ENCODE measurements around the gene OR2D3. TPM values are rescaled to one million over a fixed set of nuclear protein-coding genes. Genes with fewer than 3 reads are reported as not detected.

OR2D3 gene
- total and polyA plus RNA-seq, 9 of the 15 experiments (the other 6 are each of a cell fraction or from before 2014, with no cell fraction given) = 0.42 TPM; not detected in 8

- TF ChIP-seq ETV5 (CRISPR knock-in tag; IDR thresholded peaks at IDR 0.05; ENCODE audit: low read depth) (peak; percentile 77), ARID2 (IDR thresholded peaks at IDR 0.05) (no peak), PCBP2 (IDR thresholded peaks at IDR 0.05; ENCODE audit: low read depth, low read length, poor library complexity, severe bottlenecking) (no peak), RBM39 (optimal IDR thresholded peaks at IDR 0.05; ENCODE audit: low read depth, low read length) (no peak), ZBED1 (IDR thresholded peaks at IDR 0.05) (no peak), FOXK2 (conservative IDR thresholded peaks at IDR 0.05 in 1 of 2, IDR thresholded peaks at IDR 0.05 in 1 of 2; ENCODE audit: low read depth in 2 of 2) (no peak), RBFOX2 (IDR thresholded peaks at IDR 0.05; ENCODE audit: low read depth, low read length) (peak; percentile 92), TAF9B (IDR thresholded peaks at IDR 0.05; ENCODE audit: partially characterized antibody) (peak; percentile 47), OTX1 (CRISPR knock-in tag; IDR thresholded peaks at IDR 0.05) (no peak), MYNN (IDR thresholded peaks at IDR 0.05) (no peak), MYNN (CRISPR knock-in tag; IDR thresholded peaks at IDR 0.05) (no peak), BRD9 (IDR thresholded peaks at IDR 0.05; ENCODE audit: low read depth, partially characterized antibody) (no peak), RFX5 (IDR thresholded peaks at IDR 0.05; ENCODE audit: low read depth, low read length) (no peak), ZNF3 (CRISPR knock-in tag; IDR thresholded peaks at IDR 0.05) (no peak), PBX2 (CRISPR knock-in tag; IDR thresholded peaks at IDR 0.05; ENCODE audit: low read depth) (no peak), PBX2 (tag; conservative IDR thresholded peaks at IDR 0.05; ENCODE audit: low read depth) (no peak)
- TF ChIP-seq, protein P1, sequence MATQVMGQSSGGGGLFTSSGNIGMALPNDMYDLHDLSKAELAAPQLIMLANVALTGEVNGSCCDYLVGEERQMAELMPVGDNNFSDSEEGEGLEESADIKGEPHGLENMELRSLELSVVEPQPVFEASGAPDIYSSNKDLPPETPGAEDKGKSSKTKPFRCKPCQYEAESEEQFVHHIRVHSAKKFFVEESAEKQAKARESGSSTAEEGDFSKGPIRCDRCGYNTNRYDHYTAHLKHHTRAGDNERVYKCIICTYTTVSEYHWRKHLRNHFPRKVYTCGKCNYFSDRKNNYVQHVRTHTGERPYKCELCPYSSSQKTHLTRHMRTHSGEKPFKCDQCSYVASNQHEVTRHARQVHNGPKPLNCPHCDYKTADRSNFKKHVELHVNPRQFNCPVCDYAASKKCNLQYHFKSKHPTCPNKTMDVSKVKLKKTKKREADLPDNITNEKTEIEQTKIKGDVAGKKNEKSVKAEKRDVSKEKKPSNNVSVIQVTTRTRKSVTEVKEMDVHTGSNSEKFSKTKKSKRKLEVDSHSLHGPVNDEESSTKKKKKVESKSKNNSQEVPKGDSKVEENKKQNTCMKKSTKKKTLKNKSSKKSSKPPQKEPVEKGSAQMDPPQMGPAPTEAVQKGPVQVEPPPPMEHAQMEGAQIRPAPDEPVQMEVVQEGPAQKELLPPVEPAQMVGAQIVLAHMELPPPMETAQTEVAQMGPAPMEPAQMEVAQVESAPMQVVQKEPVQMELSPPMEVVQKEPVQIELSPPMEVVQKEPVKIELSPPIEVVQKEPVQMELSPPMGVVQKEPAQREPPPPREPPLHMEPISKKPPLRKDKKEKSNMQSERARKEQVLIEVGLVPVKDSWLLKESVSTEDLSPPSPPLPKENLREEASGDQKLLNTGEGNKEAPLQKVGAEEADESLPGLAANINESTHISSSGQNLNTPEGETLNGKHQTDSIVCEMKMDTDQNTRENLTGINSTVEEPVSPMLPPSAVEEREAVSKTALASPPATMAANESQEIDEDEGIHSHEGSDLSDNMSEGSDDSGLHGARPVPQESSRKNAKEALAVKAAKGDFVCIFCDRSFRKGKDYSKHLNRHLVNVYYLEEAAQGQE (IDR thresholded peaks at IDR 0.05; ENCODE audit: borderline replicate concordance) = no peak
- TF ChIP-seq, protein P1 (CRISPR knock-in tag; IDR thresholded peaks at IDR 0.05; ENCODE audit: low read depth) = no peak
These were observed 5.6 kb downstream of the OR2D3 start, which contains the start of gene ZNF215 (continued) for GRCh38 chr11:6926208-6927029.
